GM19240 (cell line): ENCODE measurements around the gene SSX2IP.
"Not testable (repeated sequence)": the region's sequence is repeated elsewhere in the genome, so short reads cannot be mapped to it uniquely, and the experiment has no call there.

Experiments
- DNase-seq: peaks from one replicate; pipeline ENCODE4 v3.0.0; 2011; ENCODE audit warnings: low spot score; ENCODE audit not compliant: insufficient read length

SSX2IP gene

DNA sequence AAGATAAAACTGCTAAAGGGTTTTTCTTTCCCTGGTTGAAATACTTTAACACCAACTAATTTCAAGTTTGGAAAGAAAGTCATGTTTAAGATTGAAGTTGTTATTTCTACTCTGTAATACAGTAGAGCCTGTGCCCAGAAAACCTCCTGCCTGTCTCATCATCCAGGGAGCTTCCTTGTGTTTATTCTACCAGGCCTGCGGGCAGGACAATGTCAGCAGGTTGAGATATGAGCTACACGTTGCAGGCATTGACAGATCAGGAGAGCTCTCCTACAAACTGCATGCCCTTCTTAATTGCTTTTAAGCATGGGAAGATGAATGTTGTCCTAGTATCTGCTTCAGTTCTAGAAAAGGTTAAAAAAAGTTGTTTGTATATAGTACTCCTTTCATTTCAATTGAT, 72.9 kb downstream of the SSX2IP start:
- DNase-seq: no peak

DNA sequence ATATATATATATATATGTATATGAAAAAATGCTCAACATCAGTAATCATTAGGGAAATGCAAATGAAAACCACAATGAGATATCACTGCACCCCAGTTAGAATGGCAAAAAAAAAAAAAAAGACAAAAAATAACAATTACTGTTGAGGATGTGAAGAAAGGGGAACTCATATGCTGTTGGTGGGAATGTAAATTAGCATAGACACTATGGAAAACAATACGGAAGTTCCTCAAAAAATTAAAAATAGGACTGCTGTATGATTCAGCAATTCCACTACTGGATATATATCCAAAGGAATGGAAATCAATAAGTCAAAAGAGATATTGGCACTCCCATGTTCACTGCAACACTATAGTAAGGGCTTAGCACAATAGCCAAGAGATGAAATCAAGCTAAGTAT, 74.5 kb downstream of the SSX2IP start:
- no peak for DNase-seq

DNA sequence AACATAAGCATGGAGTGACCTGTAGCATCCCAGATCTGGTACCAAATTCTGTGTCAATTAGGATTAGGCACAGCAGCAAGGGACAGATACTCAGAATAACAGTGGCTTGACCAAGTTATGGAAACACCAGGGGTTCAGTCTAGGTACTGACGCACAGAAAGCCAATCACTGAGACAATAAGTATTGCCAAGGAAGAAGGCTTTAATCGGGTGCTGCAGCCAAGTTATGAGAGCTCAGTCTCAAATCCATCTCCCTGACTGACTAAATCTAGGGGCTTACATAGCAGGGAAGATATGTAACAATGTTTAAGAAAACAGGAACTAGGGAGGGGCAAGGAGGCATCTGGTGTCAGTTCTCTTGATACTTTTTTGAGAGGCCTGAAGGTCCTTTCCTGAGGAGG, 76.4 kb downstream of the SSX2IP start:
- DNase-seq: no peak

DNA sequence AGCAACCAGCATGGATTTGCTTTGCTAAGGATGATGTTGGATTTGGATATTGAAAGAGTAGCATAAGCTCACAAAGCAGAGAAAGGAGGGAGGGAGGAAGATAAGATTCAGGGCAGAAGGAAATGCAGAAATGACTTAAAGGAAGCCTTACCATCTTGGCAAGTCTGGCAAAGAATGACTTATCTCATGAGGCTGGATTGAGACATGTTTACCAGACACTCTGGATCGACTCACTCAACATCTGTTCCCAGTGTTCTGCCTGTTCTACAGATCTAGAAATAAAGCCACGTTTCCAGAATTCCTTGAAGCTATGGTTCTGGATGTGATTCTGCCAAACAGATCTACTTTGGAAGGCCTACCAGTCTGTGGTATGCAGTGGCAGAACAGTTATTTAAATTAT, 77.2 kb downstream of the SSX2IP start:
- DNase-seq: no peak

DNA sequence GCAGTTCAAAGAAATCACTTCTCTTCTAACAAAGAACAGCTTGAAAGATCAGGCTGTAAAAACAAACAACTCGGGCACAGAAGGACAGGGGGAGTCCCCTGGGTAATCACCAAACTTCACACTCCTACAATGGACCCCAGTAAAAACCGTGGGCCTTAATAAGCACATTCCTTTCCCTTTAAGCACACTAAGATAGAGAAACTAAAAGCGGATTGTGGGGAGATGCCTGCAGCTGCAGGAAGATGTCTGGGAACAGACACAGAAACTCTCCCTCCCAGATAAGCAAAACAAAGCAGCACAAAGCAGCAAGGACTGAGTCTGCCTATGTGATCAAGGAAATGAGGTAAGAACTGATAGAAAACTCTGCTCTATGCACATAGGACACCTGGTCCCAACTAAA, 78.5 kb downstream of the SSX2IP start:
- no peak for DNase-seq

DNA sequence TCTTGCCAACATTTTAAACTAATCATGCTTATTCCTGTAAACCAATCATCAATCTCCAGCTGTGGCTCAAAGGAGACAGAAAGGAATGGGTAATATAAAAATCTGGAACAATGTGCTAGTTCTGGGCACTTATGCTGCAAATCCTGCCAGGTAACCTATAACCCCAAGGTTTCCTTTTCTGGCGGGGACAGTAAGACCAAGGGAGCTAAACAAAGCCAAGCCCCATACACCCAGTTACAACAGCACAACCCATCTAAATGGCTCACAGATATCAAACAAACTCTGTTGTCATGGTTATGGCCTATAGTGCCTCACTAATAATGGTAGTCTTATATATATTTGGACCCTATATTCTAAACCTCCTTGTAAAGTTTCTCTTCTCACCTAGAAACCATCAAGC, 79.2 kb downstream of the SSX2IP start:
- DNase-seq: no peak

DNA sequence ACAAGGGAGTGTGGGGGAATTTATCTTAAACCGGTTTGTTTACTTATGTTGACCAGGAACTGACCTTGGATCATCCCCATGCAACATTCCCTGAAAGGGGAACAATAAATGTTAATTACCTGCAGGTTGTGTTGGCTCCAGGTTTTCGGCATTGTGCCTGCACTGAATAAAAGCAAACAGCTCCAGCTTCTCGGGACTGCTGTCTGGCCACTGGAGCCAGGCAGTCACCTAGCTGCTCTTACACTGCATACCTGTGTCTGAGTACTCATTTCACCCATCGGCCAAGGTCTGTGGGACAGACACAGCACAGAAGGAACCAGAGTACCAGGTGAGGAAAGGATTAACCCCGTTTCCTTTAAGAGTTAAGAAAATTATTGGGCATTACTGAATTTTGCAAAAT, 83.3 kb downstream of the SSX2IP start:
- no peak for DNase-seq

DNA sequence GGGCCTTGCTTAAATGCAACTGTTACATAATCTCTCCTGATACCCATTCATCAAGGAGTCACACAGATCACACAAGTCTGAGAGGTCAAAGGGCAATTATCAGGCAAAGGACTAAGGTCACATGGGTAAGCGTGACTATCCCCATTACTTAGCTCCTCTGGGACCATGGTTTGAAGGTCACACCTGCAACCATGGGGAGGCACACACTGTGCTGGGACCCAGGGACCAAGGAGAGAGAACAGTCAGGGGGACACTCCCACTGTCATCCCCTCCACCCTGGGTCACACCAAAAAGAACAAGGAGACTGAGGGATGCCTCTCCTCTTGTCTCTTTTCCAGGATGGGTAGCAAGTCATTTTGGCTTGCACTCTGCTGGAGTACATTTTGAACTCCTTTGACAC, 85.1 kb downstream of the SSX2IP start:
- no peak for DNase-seq

DNA sequence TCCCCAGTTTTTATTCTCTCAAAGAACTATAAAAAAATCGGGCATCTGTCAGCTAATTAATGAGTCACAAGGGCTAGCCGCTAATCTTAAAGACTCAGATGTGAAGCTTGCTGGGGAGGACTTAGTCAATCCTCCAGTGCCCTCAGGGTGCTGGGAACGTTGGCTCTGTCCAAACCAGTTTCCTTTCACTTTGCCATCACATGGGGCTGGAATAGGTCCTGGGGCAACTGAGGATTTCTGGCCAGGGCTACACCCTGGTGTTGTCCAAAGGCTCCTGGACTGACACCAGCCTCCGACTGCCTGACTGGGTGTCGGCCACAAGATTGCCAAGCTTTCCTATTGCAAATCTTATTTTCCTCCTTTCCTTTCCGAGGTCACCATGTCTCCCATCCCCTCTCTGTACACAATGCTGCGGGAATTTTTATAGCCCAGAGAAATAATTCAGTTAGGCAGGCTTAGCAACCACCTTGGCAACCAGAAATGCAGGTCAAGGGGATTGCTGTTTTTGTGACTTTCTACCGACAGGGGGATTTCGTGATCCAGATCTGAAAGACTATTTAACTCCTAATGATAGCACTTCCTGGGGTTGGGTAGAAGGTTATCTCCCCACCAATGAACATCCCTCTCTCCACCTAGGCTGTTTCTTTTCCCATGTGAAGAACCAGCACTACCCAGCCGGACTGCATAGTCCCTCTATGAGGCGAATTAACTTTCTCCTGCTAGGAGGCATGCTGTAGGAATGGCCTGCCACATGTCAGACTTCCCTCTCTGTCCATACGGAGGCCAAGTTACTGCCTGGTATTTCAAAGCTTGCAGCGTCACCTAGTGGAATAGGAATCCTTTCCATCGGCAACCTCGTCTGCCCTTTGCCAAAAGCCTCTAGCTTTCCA, 86.1 kb downstream of the SSX2IP start:
- DNase-seq: no peak

DNA sequence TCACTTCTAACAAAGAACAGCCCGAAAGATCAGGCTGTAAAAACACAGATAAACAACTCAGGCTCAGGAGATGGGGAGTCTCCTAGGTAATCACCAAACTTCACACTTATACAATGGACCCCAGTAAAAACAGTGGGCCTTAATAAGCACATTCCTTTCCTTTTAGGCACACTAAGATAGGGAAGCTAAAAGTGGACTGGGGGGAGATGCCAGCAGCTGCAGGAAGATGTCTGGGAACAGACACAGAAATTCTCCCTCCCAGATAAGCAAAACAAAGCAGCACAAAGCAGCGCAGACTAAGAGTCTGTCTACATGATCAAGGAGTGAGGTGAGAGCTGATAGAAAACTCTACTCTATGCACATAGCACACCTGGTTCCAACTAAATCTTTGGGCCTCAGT, 87.0 kb downstream of the SSX2IP start:
- DNase-seq: no peak

DNA sequence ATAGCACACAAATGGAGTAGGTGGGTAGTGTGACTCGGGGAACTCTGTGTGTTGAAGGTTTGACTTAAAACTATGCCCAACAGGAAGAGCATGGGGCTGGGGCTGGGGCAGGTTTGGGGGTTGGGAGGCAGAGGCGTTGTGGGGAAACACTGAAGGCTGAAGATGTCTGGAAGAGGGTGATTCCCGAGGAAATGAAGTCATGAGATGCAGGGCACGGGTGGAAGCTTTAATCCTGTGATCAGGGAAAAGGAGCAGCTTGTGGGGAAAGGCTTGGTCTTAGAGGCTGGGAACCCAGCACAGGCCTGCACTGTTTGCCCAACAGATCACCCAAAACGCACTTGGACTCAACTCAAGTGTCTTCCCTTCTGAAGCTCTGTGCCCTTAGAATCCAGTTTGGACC, 89.5 kb downstream of the SSX2IP start:
- DNase-seq: no peak

DNA sequence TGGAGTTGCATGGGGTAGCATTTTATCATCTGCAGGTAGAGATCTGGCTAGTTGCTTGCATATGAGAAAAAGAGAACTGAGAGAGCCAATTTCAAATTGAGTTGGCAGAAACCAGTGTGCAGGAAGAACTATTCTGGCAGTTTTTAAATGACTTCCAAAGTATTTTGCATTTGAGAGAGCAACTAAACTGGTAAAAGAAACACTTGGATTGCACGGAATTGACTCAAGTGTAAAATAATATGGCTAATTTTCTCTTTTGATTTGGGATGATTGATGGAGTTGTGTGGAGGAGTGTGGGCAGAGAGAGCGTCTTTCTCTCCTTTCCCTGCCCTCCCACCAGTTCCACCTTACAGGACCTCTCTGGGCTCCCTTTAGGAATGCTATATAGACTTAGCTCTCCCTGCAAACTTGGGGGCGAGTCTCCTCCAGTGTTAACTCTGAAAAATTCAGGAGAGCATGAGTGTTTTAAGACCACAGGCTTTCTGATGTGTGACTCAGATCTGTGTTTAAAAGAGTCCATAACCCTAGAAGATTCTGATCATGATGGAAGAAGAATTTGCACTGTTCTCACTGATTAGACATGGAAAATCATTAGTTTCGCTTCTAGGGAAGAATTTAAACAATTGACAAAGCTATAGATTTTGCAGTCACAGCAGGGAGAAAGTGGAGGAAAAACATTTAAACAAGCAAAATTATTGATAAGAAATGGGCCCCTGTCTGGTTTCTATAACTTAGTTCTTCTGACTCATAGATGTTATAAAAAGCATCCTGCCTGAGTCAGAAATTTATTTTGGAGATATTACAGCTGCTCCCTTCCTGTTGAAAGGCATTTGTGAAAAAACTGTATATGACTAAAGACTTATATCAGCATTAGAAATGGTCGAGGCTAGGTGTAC, 91.2 kb downstream of the SSX2IP start:
- DNase-seq: no peak

DNA sequence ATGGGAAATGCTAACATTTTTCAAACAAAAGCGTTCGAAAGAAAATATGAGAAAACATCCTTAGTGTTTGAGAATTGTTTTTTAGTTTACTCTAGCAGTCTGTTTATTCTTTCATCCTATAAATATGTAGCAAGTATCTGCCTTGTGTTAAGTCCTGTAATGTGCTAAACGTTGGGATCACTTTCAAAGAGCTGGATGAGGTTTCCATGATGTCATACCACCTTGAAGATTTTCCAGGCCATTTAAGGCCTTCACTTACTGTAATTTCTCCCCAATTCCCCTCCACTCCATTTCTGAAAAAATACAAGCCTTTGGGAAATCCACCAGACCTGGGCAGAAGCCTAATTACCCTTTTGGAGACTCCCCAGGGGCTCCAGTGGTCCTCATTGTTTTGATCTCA, 91.8 kb downstream of the SSX2IP start:
- DNase-seq: no peak

DNA sequence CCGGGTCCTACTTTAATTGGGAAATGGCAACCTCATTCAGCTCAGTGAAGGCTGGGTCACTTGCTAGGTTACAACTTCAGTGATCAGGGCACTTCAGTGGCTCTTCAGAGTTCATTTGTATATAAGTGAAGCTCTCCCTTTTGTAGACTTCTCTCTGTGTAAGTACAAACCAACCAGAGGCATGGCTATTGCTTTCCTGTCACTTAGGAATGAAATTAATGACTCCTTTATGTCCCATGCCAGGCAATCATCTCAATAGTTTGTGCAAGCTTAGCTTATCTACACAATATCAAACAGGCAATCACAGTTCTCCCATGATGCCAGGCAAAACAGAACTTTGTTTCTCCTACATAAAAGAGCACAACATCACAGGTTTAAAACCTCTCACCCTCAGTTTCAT, 93.2 kb downstream of the SSX2IP start:
- DNase-seq: no peak

DNA sequence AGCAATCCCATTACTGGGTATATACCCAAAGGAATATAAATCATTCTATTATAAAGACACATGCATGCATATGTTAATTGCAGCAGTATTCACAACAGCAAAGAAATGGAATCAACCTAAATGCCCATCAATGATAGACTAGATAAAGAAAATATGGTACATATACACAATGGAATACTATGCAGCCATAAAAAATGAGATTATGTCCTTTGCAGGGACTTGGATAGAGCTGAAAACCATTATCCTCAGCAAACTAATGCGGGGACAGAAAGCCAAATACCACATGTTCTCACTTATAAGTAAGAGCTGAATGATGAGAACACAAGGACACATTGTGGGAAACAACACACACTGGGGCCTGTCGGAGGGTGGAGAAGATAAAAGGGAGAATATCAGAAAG, 95.3 kb downstream of the SSX2IP start:
- DNase-seq: not testable (repeated sequence)
